Coronary artery (tissue), 2 donors: ENCODE measurements around the gene PLA2G4A.
A peak's percentile ranks its signal among the peaks of the same experiment; 100 is the strongest.

ENCODE experiments used
- DNase-seq: peaks from one replicate; pipeline ENCODE4 v3.0.0-alpha.2; 2017; ENCODE audit warnings: low spot score
- H3K27ac ChIP-seq, 2 donors: fragments of 200-600 bp; sonication (generic); one replicate each; pipeline ENCODE4 v1.5.1; 2016 to 2019
- H3K4me3 ChIP-seq: fragments of 200-600 bp; sonication (generic); 2 replicates; pipeline ENCODE4 v1.5.1; 2016; ENCODE audit warnings: mild to moderate bottlenecking, moderate library complexity
- CTCF ChIP-seq: fragments of 200-600 bp; sonication (generic); IDR thresholded peaks from one replicate; pipeline ENCODE4 v1.5.1; 2019; ENCODE audit warnings: antibody characterized with exemption

PLA2G4A gene

DNA sequence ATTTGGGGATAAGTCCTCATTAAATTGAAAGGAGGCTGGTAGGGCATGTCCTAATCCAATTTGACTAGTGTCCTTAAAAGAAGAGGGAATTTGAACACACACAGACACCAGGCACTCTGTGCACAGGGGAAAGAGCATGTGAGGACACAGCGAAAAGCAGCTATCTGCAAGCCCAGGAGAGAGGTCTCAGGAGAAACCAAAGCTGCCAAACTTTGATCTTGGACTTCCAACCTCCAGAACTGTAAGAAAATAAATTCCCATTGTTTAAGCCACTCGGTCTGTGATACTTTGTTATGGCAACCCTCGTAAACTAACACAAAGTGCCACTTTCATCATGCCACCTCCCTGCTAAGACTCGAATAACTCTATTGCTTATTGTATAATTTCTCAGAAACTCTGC is 13.8 kb downstream of the PLA2G4A start:
- Histone ChIP-seq H3K4me3 (no peak overlapping the region), H3K27ac (no peak overlapping the region)
- no peak for DNase-seq
- no peak for TF ChIP-seq CTCF

DNA sequence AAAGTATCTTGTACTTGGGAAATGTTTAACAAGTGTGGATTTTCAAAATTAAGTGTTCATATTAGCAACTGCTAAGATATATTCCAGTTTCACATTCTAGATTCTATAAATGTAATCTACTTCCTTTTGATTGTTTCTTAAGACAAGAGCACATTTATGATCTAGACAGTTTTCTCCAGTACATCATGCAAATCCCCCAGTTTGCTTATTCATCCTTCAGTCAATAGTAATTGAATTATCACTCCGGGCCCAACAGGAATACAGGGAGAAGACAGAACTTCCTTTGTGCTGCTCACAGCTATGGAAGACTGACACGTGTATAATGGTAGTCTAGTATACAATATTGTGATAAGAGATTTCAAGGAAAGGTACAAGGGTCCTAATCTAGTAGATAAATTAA is 14.5 kb downstream of the PLA2G4A start:
- Histone ChIP-seq H3K4me3 (no peak overlapping the region), H3K27ac (no peak overlapping the region)
- no peak for TF ChIP-seq CTCF
- no peak for DNase-seq

DNA sequence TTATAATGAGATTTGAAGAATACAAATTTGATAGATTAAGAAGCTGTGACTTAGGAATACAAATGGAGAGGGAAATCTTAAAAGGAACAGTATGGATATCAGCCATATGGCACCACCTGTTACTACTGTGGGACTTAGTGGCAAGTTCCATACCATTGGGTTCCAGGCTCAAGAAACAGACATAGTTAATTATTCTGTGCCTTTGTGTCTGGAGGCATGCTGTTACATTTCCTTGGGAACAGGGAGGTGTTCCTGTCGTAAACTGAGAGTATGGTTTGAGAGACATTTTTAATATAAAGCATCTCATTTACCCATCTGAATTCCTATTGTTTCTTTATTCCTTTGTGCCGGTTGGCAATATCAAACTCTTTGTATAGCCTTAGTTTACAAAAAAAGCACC is 15.2 kb downstream of the PLA2G4A start:
- H3K27ac ChIP-seq = no peak overlapping the region
- TF ChIP-seq CTCF = no peak
- no peak overlapping the region for H3K4me3 ChIP-seq
- no peak for DNase-seq

DNA sequence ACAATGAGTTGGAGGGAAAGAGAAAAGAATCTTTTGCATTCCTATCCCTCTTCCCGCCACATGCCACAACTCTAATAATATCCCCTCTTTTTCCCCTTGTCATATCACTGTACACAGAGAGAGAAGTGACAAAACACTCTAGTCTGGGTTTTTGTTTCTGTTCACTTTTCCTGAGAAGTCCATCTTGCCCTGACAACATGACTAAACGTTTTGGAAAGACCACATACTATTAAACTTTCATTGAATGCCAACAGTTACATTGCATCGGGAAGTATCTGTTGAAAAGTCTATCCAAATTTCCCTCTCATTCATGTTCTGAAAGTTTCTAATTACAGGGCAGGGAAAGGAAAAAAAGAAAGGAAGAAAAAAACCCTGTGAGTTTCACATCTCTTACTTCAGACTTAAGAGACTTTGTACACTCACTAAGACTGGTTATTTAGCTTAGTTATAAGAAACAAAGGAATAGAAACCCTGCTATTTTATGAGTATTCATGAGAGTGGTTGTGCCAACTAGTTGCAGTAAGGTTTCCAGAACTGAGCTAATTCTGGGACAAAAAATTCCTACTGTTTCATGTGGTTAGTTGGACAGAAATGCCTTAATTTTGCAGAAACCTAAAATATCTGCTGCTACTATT is 16.9 kb downstream of the PLA2G4A start:
- H3K4me3 ChIP-seq = peak overlapping the region; percentile 47
- H3K27ac ChIP-seq = peak overlapping the region; percentile 15 to 51
- DNase-seq = no peak

GRCh38 chr1:186848509-186849130 is 19.9 kb downstream of the PLA2G4A start:
- no peak overlapping the region for H3K4me3 ChIP-seq
- peak overlapping the region in 1 of 2 donors; percentile 56 for H3K27ac ChIP-seq
- no peak for DNase-seq
- TF ChIP-seq CTCF = no peak

More for the DNA sequence above, 16.9 kb downstream of the PLA2G4A start:
- no peak for TF ChIP-seq CTCF

DNA sequence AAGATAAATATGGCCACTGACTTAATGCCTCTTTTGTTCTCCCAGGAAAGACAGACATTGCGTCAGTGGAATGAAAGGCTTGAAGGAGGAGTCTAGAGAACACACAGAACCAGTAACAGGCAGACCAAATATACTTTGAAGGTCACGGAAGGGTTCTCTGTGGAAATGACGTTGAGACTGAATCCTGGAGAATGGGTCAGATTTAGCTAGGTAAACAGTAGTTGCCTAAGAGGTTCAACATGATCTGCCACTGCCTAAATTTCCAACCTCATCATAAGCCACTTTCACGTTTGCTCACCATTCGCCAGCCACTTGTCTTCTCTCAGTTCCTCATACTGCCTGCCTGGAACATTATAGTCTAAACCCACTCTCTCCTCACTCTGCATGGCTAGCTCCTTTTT is 20.5 kb downstream of the PLA2G4A start:
- no peak for TF ChIP-seq CTCF
- DNase-seq = no peak
- Histone ChIP-seq H3K27ac (peak overlapping the region in 1 of 2 donors; percentile 56), H3K4me3 (no peak overlapping the region)

GRCh38 chr1:186849826-186850225 is 21.1 kb downstream of the PLA2G4A start:
- no peak for TF ChIP-seq CTCF
- DNase-seq = no peak
- H3K27ac ChIP-seq = no peak overlapping the region

More at GRCh38 chr1:186849826-186850225, 21.1 kb downstream of the PLA2G4A start:
- no peak overlapping the region for H3K4me3 ChIP-seq
